ENCODE measurements around the gene CCDC27. TPM values are rescaled to one million over a fixed set of nuclear protein-coding genes. Genes with fewer than 3 reads are reported as not detected.

The CCDC27 gene
- total RNA-seq, 1 experiment from 2014 or later = not detected

GRCh38 chr1:3713840-3714239 lies 38.4 kb upstream of the CCDC27 start:
- no peaks in the 10 kb centered on the region for H3K27me3 ChIP-seq (ENCODE audit: control insufficient read depth, insufficient read depth, low read length)
- ATAC-seq (no peak), DNase-seq (ENCODE audit: low read depth, low spot score) (no peak)
- in situ Hi-C loops (cut with HindIII; ENCODE audit: low pct_unique_long_range_greater_than_20kb, low sequenced_read_pairs) = no loop called here
- intact Hi-C loops (cut with micrococcal nuclease; ENCODE audit: unreplicated experiment) = no loop called here
- H3K4me1 ChIP-seq (ENCODE audit: control insufficient read depth, insufficient read depth, low read length) = peaks cover 10% of the 10 kb centered on the region
- POLR2A ChIA-PET = no interaction called here
- no peaks in the 10 kb centered on the region for H3K9me3 ChIP-seq (ENCODE audit: control insufficient read depth, insufficient read depth, low read depth, low read length)
- H3K4me3 ChIP-seq (ENCODE audit: low read depth in 2 of 2, low read length in 2 of 2) = no peak overlapping the region
- CTCF ChIA-PET = no interaction called here
- BruUV-seq (replicated peaks) = no TSS peak
- H3K27ac ChIP-seq (ENCODE audit: low read length) = no peak overlapping the region
- TF ChIP-seq REST (IDR thresholded peaks at IDR 0.05; ENCODE audit: insufficient read depth in 1 of 2, low read depth in 2 of 2, low read length in 1 of 2) = no peak
- no peak for TF ChIP-seq SIN3A (IDR thresholded peaks at IDR 0.05; ENCODE audit: borderline replicate concordance, insufficient read depth, low read depth, low read length)
- no peak for TF ChIP-seq CTCF (IDR thresholded peaks at IDR 0.05)
- no peak for TF ChIP-seq TCF7L2 (IDR thresholded peaks at IDR 0.05; ENCODE audit: low read depth, low read length)
- no peak for TF ChIP-seq POLR2AphosphoS5 (IDR thresholded peaks at IDR 0.05; ENCODE audit: low read depth, low read length)
- H3K36me3 ChIP-seq (ENCODE audit: control insufficient read depth, insufficient read depth, low read length) = no peaks in the 10 kb centered on the region

GRCh38 chr1:3714284-3714741 lies 37.9 kb upstream of the CCDC27 start:
- DNase-seq (ENCODE audit: low read depth, low spot score) (no peak), ATAC-seq (no peak)
- intact Hi-C loops (cut with micrococcal nuclease; ENCODE audit: unreplicated experiment) = no loop called here
- Histone ChIP-seq H3K4me1 (ENCODE audit: control insufficient read depth, insufficient read depth, low read length) (peaks cover 10% of the 10 kb centered on the region), H3K27ac (ENCODE audit: low read length) (no peak overlapping the region), H3K27me3 (ENCODE audit: control insufficient read depth, insufficient read depth, low read length) (no peaks in the 10 kb centered on the region), H3K36me3 (ENCODE audit: control insufficient read depth, insufficient read depth, low read length) (no peaks in the 10 kb centered on the region), H3K4me3 (ENCODE audit: low read depth in 2 of 2, low read length in 2 of 2) (no peak overlapping the region), H3K9me3 (ENCODE audit: control insufficient read depth, insufficient read depth, low read depth, low read length) (no peaks in the 10 kb centered on the region)
- ChIA-PET CTCF (interaction anchor here (0.7 kb wide), 1 partner anchor 10 kb away, joined by 5 read pairs; no protein-coding TSS in a partner anchor), POLR2A (no interaction called here)
- TF ChIP-seq POLR2AphosphoS5 (IDR thresholded peaks at IDR 0.05; ENCODE audit: low read depth, low read length) = no peak
- TF ChIP-seq CTCF (IDR thresholded peaks at IDR 0.05) = no peak
- no peak for TF ChIP-seq REST (IDR thresholded peaks at IDR 0.05; ENCODE audit: insufficient read depth in 1 of 2, low read depth in 2 of 2, low read length in 1 of 2)
- no peak for TF ChIP-seq TCF7L2 (IDR thresholded peaks at IDR 0.05; ENCODE audit: low read depth, low read length)
- BruUV-seq (replicated peaks) = no TSS peak
- in situ Hi-C loops (cut with HindIII; ENCODE audit: low pct_unique_long_range_greater_than_20kb, low sequenced_read_pairs) = no loop called here
